Measurements from ENCODE around the gene NID1. TPM values are rescaled to one million over a fixed set of nuclear protein-coding genes. Genes with fewer than 3 reads are reported as not detected.

The NID1 gene
- total and polyA plus RNA-seq, 2 of the 4 experiments (the other 2 are of a cell fraction) = 21.9 to 83.3 TPM

GRCh38 chr1:236027104-236027503, 37.8 kb downstream of the NID1 start:
- dilution Hi-C loops (cut with HindIII; ENCODE audit: low sequenced_read_pairs, unreplicated experiment) (no loop called here), intact Hi-C loops (cut with micrococcal nuclease) (no loop called here), in situ Hi-C loops (cut with MboI; ENCODE audit: low sequenced_read_pairs) (no loop called here)
- DNase-seq = no peak
- Histone ChIP-seq H3K36me3 (ENCODE audit: control insufficient read depth, insufficient read depth, low read length) (peaks cover 44% of the 10 kb centered on the region), H3K27me3 (ENCODE audit: control insufficient read depth, insufficient read depth, low read length) (no peaks in the 10 kb centered on the region), H3K4ac (ENCODE audit: low read depth, low read length) (no peak overlapping the region), H3K4me2 (ENCODE audit: low read depth, low read length) (no peak overlapping the region), H2AFZ (replicated peaks; ENCODE audit: low read length, poor library complexity) (no peak overlapping the region), H4K20me1 (ENCODE audit: insufficient read depth, low read length) (no peaks in the 10 kb centered on the region), H3K9ac (ENCODE audit: low read depth, low read length) (no peak overlapping the region), H3K18ac (ENCODE audit: low read depth, low read length) (no peak overlapping the region), H3K14ac (replicated peaks; ENCODE audit: low read depth, low read length) (no peak overlapping the region), H2AK5ac (ENCODE audit: low read depth, low read length) (no peak overlapping the region), H3K56ac (ENCODE audit: extremely low read depth, insufficient read depth, low read length) (no peak overlapping the region), H3K79me1 (ENCODE audit: low read depth in 1 of 2, low read length in 2 of 2) (peaks cover 0 to 16% of the 10 kb centered on the region in 2 experiments; a peak in 3 of 4 replicates), H3K9me3 (ENCODE audit: control insufficient read depth, insufficient read depth, low read length) (no peaks in the 10 kb centered on the region), H4K91ac (ENCODE audit: insufficient read depth, low read depth, low read length) (no peak overlapping the region), H2BK15ac (ENCODE audit: low read depth, low read length) (no peak overlapping the region), H2AK9ac (replicated peaks; ENCODE audit: low read depth, low read length, poor library complexity) (no peak overlapping the region), H3K4me1 (ENCODE audit: control insufficient read depth, insufficient read depth, low read length) (peaks cover 12% of the 10 kb centered on the region; the same call in 1 of the 2 replicates), H3K27ac (ENCODE audit: insufficient read depth, low read length) (no peak overlapping the region), H2BK5ac (ENCODE audit: low read depth, low read length, poor library complexity, severe bottlenecking) (no peak overlapping the region), H3K4me3 (ENCODE audit: insufficient read depth, low read depth, low read length) (no peak overlapping the region), H2BK120ac (ENCODE audit: low read depth, low read length) (no peak overlapping the region), H3K9me1 (ENCODE audit: insufficient read depth, low read length) (peaks cover 19% of the 10 kb centered on the region), H2BK20ac (ENCODE audit: low read depth, low read length) (no peak overlapping the region), H4K8ac (ENCODE audit: low read depth in 2 of 2, low read length in 2 of 2) (no peak overlapping the region), H4K5ac (ENCODE audit: low read depth, low read length) (no peak overlapping the region), H3K23ac (ENCODE audit: low read depth, low read length) (no peak overlapping the region)
- CTCF ChIA-PET = interaction anchor here (1.2 kb wide), 1 partner anchor 9 kb away, joined by 3 read pairs; no protein-coding TSS in a partner anchor
- no peak for ATAC-seq (ENCODE audit: low read depth)
- TF ChIP-seq, protein P1, sequence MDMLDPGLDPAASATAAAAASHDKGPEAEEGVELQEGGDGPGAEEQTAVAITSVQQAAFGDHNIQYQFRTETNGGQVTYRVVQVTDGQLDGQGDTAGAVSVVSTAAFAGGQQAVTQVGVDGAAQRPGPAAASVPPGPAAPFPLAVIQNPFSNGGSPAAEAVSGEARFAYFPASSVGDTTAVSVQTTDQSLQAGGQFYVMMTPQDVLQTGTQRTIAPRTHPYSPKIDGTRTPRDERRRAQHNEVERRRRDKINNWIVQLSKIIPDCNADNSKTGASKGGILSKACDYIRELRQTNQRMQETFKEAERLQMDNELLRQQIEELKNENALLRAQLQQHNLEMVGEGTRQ (IDR thresholded peaks at IDR 0.05; ENCODE audit: low read depth, low read length) = no peak
- TF ChIP-seq RAD21 (IDR thresholded peaks at IDR 0.05; ENCODE audit: low read length) (no peak), FOS (IDR thresholded peaks at IDR 0.05; ENCODE audit: low read depth, low read length) (no peak), SMC3 (IDR thresholded peaks at IDR 0.05; ENCODE audit: low read depth, low read length) (no peak), RFX5 (IDR thresholded peaks at IDR 0.05; ENCODE audit: low read depth, low read length) (no peak), POLR2A (IDR thresholded peaks at IDR 0.05; ENCODE audit: low read depth, low read length) (no peak), CTCF (conservative IDR thresholded peaks at IDR 0.05; ENCODE audit: low read depth, low read length) (no peak), CEBPB (IDR thresholded peaks at IDR 0.05; ENCODE audit: low read depth, low read length) (no peak), BHLHE40 (IDR thresholded peaks at IDR 0.05; ENCODE audit: low read depth, low read length) (no peak), MXI1 (IDR thresholded peaks at IDR 0.05; ENCODE audit: borderline replicate concordance, low read depth, low read length) (no peak), NFE2L2 (IDR thresholded peaks at IDR 0.05; ENCODE audit: low read depth, low read length) (no peak), RCOR1 (IDR thresholded peaks at IDR 0.05; ENCODE audit: insufficient replicate concordance, low read length) (no peak), MAFK (IDR thresholded peaks at IDR 0.05; ENCODE audit: low read depth, low read length) (no peak)
- TF ChIP-seq, protein P2, sequence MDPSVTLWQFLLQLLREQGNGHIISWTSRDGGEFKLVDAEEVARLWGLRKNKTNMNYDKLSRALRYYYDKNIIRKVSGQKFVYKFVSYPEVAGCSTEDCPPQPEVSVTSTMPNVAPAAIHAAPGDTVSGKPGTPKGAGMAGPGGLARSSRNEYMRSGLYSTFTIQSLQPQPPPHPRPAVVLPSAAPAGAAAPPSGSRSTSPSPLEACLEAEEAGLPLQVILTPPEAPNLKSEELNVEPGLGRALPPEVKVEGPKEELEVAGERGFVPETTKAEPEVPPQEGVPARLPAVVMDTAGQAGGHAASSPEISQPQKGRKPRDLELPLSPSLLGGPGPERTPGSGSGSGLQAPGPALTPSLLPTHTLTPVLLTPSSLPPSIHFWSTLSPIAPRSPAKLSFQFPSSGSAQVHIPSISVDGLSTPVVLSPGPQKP (IDR thresholded peaks at IDR 0.05; ENCODE audit: borderline replicate concordance, low read depth, low read length) = no peak
- WGBS, 2 experiments (ENCODE audit: extremely low coverage in 2 of 2, insufficient read length in 1 of 2) = no CpG with 5 or more reads among the region's 4 CpGs
- POLR2A ChIA-PET (ENCODE audit: unreplicated experiment) = no interaction called here
- no TSS peak for BruUV-seq (replicated peaks)
